GM18867 (cell line): ENCODE measurements around the gene JAM3.

Experiments used
- ATAC-seq: cut with Tn5 transposase; IDR thresholded peaks from one replicate; pipeline ENCODE4 v1.9.1; 2021; ENCODE audit warnings: mild to moderate bottlenecking, moderate library complexity; ENCODE audit not compliant: unreplicated experiment

The JAM3 gene

DNA sequence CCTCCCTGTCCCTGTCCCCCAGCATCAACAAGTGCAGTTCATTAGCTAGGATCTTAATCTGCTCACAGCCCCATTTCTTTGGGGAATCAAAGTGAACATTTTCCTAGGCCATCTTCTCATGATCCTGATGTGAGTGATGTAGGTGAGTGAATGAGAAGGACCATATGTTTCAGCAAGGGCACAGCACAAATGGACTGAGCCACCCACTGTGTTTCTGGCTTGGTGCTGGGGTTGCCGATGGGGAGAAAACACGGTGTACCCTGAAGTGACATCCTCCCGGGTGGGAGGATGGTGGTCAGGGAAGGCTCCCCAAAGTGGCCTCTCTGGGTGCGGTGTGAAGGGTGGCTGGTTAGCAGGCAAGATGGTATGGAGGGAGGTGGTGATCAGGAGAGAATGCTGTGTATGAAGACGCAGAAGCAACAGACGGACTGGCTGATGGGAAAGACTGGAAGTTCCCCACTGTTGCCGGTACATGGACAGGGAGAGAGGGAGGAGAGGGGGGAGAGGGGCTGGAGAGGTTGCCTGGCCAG, 72.2 kb downstream of the JAM3 start:
- ATAC-seq = no peak

DNA sequence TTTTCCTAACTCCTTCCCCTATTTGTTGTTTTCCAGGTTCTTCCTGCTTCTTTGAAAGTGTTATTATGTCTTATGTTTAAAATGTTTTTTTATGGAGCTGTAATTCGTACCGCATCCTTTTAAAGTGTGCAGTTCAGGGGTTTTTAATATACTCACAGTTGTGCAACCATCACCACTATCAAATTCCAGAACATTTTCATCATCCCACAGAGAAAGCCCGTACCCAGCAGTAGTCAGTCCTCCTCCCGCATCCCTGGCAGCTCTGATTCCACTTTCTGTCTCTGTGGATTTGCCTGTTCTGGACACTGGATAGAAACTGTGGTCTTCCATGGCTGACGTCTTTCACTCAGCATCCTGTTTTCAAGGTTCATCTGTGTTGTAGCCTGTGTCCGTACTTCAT, 73.7 kb downstream of the JAM3 start:
- no peak for ATAC-seq

DNA sequence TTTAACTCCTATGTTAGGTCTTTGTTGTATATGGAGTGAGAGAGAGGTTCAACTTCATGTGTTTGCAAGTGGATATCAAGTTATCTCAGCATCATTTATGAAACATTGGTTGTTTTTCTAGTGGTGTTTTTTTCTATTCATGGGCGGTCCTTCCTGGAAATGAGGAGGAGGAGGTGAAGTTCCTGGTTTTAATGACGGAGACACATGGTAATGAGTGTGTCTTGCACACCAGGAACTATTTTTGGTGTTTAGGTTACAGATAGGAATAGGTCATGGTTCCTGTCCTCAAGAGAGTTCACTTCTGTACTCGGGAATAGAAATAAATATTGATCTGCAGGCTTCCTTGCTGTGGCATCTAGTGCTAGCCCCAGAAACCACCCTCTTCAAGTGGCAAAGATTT, 74.9 kb downstream of the JAM3 start:
- ATAC-seq = no peak

DNA sequence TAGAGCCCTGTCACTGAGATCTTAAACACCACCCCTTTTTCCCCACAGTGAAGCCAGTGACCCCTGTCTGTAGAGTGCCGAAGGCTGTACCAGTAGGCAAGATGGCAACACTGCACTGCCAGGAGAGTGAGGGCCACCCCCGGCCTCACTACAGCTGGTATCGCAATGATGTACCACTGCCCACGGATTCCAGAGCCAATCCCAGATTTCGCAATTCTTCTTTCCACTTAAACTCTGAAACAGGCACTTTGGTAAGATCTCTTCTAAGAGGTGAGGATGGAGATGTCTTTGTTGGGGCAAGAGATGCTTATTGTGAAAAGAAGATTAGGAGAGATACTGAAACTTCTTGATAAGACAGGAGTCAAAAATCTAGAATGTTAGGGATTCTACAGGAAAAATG, 75.9 kb downstream of the JAM3 start:
- ATAC-seq = no peak

DNA sequence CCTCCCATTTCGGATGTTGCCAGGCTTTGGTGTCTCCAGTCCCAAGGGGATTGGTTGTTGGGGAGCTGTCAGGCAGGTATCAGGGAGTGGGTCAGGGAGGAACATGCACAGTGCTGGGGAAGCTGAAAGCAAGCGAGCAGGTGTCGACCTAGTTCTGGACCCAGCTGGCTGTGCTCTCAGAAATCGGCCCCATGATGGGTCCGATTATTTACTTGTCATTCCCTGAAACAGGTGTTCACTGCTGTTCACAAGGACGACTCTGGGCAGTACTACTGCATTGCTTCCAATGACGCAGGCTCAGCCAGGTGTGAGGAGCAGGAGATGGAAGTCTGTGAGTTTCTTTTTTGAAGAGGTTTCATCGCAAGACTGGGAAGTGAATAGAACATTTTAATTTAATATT, 76.8 kb downstream of the JAM3 start:
- ATAC-seq = no peak

DNA sequence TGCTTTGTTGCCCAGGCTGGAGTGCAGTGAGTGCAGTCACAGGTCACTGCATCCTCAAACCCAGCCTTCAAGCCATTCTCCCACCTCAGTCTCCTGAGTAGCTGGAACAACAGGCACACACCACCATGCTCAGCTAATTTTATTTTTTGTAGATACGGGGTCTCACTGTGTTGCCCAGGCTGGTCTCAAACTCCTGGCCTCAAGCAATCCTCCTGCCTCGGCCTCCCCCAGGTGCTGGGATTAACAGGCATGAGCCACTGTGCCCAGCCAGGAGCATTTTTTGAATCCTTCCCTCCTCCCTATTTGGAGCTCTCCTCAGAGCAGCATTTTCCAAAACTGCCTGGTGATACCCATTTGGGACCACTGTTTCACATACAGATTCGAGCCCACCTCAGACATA, 77.7 kb downstream of the JAM3 start:
- no peak for ATAC-seq

DNA sequence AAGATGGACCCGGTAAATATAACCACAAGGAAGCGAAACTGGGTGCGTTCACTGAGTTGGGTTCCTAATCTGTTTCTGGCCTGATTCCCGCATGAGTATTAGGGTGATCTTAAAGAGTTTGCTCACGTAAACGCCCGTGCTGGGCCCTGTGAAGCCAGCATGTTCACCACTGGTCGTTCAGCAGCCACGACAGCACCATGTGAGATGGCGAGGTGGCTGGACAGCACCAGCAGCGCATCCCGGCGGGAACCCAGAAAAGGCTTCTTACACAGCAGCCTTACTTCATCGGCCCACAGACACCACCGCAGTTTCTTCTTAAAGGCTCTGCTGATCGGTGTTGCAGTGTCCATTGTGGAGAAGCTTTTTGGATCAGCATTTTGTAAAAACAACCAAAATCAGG, 80.5 kb downstream of the JAM3 start:
- no peak for ATAC-seq

DNA sequence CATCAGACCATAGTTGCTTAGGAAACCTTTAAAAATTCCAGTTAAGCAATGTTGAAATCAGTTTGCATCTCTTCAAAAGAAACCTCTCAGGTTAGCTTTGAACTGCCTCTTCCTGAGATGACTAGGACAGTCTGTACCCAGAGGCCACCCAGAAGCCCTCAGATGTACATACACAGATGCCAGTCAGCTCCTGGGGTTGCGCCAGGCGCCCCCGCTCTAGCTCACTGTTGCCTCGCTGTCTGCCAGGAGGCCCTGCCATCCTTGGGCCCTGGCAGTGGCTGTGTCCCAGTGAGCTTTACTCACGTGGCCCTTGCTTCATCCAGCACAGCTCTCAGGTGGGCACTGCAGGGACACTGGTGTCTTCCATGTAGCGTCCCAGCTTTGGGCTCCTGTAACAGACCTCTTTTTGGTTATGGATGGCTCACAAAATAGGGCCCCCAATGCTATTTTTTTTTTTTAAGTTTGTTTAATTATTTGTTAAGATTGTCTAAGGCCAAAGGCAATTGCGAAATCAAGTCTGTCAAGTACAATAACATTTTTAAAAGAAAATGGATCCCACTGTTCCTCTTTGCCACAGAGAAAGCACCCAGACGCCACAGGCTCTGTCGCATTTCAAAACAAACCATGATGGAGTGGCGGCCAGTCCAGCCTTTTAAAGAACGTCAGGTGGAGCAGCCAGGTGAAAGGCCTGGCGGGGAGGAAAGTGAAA, 81.5 kb downstream of the JAM3 start:
- ATAC-seq = no peak

DNA sequence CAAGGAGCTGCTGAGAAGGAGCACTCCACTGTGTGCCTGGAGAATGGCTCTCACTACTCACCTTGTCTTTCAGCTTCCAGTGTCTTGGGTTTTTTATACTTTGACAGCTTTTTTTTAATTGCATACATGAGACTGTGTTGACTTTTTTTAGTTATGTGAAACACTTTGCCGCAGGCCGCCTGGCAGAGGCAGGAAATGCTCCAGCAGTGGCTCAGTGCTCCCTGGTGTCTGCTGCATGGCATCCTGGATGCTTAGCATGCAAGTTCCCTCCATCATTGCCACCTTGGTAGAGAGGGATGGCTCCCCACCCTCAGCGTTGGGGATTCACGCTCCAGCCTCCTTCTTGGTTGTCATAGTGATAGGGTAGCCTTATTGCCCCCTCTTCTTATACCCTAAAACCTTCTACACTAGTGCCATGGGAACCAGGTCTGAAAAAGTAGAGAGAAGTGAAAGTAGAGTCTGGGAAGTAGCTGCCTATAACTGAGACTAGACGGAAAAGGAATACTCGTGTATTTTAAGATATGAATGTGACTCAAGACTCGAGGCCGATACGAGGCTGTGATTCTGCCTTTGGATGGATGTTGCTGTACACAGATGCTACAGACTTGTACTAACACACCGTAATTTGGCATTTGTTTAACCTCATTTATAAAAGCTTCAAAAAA, 82.3 kb downstream of the JAM3 start:
- no peak for ATAC-seq

DNA sequence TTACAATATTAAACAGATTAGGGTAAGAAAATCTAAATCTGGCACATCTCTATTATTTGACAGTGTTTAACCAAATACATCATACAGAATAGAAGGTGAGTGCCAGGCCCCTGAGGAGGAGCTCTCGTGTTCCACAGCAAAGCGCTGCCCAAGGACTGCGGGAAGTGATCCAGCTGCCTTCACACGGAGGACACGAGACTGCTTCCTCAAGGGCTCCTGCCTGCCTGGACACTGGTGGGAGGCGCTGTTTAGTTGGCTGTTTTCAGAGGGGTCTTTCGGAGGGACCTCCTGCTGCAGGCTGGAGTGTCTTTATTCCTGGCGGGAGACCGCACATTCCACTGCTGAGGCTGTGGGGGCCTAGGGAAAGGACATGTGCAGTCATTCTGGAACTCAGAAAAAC, 83.8 kb downstream of the JAM3 start:
- ATAC-seq = no peak

DNA sequence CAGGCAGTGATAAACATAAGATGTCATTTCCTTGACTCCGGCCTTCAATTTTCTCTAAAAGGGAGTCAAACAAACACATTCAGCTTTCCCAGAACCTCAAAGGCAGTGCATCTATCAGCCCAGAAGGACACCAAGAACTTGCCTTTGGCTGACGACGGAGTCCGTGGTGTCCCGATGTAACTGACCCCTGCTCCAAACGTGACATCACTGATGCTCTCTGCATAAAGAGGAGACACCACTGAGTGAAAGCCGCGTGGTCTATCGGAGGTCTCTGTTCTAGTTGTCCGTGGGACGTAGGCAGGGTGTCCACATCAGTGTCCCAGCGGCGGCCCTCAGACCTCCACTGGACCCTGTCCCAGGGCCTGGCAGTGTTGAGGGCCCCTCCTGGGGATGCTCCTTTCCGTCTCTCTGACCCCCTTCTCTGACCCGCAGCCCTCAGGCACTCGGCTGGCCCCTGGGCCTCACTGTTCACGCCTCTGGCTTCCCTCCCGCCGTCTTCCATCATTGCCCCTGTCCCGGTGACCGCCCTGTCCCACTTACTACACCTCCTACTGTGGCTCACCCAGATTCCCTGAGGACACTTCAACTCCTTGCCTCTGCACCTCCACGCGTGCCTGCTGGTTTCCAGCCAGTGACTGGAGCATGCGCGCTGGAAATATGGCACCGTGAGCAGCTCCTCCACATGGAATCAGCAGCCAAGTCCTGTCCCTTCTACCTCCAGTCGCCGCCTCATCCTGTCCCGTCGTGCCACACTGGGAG, 84.5 kb downstream of the JAM3 start:
- no peak for ATAC-seq

DNA sequence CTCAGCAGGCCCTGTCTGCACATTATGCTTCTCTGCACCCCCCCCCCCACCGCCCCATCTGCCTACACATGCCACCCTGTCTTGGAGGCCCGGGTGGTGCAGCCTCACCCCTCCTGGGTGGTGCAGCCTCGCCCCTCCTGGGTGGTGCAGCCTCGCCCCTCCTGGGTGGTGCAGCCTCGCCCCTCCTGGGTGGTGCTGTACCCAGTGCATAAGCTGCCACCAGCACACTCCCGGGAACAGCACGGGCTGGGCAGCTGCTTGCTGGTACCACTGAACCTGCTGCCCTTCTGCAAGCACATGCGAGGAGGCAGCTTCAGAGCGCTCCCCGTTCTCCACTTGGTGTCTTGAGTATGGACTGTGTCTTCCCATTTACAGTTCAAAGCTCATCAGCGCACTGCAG, 85.6 kb downstream of the JAM3 start:
- no peak for ATAC-seq

DNA sequence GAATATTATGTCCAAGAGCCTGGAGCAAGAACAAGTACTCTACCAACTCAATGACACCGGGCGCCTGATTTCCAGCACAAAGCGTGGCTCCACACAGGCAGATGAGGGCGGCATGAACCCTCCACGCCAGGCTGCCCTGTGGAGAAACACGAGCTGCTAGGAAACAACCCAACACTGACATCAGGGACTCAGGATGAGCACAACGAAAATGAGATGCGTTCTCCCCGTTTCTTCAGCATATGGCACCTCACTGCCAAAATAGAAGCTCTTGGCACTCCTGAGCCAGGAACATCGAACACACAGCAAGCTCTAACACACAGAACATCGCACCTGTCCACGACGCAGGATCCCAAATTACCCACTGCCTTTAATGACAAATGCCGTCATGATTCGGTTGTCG, 86.6 kb downstream of the JAM3 start:
- no peak for ATAC-seq

DNA sequence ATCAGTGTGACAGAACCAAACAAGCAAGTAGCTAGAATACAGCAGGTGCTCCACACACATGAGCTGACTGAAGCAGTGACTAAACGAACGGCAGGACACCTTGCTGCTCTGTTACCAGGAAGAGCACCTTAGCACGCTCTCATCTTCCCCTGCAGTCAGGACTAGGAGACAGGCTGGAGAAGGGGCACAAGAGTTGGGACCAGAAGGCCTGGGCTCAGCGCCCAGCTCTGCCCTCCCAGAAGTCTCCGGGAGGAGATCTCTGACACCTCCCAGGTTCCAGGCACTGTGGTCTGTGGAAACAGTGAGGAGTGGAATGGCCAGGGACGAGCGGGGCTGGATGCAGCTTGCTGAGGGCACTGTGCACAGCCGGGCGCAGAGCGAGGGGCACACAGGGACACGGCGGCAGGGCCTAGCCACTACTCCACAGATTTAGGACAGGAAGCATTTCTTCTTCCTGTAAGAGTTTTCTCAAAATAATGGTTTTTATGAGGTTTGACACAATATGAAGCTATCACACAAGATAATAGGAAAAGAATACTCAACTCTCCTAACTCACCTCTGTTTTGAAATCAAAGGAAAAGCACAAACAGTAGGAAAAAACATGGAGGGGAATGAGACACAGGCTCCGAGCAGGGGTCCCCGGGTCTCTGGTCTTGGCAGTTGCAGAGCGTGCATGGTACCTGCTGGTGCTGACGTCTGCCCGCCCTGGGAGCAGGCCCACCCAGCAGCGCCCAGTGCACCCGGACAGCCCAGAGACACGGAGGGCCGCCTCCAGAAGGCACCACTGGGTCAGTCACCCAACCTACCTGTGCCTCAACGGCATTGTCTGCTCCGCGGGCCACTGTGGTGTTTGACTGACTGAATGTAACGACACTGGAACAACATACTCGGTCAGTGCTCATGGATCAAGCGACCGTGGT, 87.3 kb downstream of the JAM3 start:
- ATAC-seq = no peak

DNA sequence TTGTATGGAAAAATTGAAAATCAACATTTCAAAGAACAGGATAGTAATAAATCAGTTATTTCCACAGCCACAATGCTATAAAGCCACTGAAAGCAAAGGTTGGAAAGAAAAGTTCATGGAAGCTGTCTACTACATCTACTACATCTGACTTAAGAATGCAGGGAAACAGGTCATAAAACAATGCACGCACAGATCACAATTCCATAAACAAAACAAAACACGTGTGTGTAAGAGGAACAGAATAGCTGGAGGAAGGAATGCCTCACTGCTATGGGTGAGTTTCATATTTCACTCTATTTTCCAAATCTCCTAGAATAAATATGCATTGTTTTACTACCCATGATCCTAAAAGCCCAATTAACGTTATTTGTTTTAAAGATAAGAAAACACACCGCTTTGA, 88.6 kb downstream of the JAM3 start:
- ATAC-seq = no peak

DNA sequence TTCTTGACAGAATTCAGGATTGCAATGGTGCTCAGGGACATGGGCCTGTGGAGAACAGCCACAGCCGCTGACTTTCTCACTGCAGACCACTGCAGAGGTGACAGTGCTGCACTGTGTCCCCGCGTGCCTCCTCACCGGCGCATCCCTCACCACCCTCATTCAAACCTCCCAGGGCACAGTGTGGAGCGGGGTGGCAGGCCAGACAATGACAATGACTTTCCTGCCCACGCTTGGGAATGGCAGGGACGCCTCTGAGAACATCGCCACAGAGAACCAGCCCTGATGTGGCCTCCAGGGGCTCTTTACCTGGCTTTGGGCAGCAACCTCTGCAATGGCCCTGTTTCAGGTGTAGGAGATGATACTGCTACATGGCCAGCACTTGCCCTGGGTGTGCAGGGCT, 89.2 kb downstream of the JAM3 start:
- no peak for ATAC-seq

DNA sequence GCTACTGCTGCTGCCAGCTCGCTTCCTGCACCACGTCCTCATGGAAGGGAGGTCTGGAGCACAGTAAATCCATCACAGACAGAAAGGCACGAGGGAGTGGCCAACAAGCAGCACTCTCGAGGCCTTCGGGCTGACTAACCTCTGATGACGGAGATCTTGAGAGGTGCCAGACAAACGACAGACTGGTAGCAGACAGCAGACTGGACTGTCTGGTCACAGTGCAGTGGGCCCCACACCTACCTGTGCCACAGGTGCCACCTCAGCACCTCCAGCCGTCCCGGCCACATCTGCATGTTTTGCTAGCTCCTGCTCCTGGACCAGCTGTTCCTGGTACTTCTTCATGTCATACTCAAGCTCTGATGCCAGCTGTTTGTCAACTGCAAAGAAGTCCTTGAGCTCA, 90.8 kb downstream of the JAM3 start:
- ATAC-seq = no peak

DNA sequence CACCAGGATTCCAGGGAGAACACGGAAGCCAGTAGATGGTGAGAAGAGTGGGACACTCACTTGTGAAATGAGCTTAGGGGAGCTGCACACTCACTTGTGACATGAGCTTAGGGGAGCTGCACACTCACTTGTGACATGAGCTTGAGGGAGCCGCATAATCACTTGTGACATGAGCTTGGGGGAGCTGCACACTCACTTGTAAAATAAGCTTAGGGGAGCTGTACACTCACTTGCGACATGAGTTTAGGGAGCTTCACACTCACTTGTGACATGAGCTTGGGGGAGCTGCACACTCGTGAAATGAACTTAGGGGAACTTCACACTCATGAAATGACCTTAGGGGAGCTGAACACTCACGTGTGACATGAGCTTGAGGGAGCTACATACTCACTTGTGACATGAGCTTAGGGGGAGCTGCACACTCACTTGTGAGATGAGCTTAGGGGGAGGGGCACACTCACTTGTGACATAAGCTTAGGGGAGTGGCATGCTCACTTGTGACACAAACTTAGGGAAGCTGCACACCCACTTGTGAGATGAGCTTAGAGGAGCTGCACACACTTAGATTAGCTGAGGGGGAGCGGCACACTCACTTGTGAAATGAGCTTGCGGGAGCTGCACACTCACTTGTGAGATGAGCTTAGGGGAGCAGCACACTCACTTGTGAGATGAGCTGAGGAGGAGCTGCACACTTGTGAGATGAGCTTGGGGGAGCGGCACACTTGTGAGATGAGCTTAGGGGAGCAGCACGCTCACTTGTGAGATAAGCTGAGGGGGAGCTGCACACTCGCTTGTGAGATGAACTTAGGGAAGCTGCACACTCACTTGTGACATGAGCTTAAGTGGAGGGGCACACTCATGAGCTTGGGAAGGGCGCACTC, 95.9 kb downstream of the JAM3 start:
- ATAC-seq = no peak

DNA sequence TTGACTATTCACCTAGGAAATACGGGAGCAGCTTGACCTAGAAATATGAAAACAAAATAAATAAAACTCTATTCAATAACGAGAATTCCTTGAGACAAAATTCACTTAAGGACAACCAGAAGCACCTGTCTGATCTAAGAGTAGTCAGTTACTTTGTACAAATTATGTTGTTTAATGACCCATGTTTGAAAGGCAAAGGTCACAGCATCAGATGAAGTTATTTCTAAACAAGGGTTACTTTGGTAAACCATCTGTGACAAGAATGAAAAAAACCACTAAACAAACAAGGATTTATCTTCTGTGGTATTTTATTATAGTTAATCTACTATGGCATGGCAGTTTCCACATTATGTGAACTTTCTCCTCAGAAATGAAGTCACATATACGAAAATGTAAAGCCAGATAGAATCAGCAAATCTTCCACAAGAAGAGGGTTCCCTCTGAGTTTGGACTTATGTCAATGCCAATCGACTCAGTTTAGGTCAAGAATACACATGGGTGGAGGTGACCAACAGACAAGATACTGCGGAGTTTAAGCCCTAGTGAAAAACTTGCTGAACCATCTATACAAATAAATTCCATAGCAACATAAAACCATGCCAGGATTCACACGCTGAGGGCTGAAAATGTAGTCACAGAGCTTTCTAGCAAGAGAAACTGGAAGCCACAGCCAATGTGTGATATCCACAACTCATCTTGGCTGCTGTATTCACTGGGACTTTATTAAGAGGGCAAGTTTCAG, 101.5 kb downstream of the JAM3 start:
- ATAC-seq = no peak
